ENCODE data around the gene NDUFS8.

NDUFS8 gene

DNA sequence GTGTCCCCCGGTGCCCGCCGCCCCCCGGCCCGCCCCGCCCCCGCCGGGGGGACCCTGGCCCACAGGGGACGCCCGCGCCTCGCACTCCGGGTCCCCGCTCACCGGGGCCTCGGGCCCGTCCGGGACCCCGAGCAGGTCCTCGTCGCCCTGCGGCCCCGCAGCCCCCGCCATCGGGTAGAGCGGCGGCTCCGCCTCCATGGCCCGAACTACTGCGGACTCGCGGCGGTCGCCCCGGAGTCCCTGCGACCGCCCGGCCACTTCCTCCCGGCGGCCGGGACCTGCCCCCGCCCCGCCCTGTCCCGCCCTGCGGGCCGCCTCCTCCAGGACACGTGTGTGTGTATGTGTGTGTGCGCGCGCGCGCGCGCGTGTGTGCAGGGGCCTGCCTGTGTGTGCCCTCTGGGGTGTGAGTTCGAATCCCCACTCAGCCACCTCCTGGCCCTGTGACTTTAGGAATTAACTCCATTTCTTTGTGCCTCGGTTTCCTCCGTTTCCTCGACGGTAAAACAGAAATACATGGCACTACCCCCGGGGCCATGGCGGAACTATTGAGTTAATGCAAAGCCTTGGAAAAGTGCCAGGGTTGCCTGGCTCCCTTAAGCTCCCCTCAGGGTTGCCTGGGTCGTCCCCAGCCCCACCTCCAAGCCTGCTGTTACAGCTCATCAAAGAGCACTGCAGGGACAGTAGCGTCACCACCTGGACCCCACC is 26.5 kb upstream of the NDUFS8 start, which contains the start of gene UNC93B1:
UNC93B1 (minus strand) TSS at position 252 of the 705 bp plus-strand sequence; CDS start at position 198, 54 bp downstream.
- no peak for DNase-seq

DNA sequence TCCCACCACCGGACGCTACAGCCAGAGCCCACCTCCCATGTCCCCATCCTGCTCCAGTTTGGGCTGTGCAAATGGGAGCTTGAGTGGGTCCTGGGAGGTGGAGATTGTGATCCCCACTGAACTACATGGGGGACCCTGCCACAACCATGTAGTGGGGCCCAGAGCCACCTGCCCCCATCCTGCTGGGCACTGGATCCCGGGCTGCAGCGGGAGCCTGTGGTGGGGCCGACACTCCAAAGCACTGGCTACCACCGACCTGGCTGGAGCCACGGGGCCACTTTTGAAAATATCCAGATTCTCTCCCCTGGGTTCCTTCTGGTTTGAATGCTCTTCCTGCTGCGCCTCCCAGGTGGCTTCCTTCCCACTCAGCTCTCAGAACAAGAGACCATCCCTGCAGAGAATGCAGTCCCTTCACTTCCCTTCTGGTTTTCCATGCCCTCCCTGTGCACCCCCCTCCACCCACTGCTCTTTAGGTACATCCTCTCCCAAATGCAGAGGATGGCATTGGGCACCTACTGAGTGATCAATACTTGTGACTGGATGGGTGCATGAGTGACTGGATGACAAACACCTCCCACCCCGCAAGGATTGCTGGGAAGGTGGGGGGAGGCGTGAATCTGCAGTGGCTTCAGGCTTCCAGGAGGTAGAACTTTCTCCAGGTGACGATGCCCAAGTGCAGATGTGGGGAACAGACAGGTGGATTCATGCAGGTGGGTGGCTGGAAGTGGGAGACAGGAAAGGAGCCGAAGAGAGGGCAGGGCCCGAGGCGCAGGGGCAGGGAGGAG is 25.7 kb upstream of the NDUFS8 start:
- DNase-seq, result no peak

- no peak for DNase-seq
Measured at GRCh38 chr11:68006606-68007166, 23.8 kb upstream of the NDUFS8 start.

DNA sequence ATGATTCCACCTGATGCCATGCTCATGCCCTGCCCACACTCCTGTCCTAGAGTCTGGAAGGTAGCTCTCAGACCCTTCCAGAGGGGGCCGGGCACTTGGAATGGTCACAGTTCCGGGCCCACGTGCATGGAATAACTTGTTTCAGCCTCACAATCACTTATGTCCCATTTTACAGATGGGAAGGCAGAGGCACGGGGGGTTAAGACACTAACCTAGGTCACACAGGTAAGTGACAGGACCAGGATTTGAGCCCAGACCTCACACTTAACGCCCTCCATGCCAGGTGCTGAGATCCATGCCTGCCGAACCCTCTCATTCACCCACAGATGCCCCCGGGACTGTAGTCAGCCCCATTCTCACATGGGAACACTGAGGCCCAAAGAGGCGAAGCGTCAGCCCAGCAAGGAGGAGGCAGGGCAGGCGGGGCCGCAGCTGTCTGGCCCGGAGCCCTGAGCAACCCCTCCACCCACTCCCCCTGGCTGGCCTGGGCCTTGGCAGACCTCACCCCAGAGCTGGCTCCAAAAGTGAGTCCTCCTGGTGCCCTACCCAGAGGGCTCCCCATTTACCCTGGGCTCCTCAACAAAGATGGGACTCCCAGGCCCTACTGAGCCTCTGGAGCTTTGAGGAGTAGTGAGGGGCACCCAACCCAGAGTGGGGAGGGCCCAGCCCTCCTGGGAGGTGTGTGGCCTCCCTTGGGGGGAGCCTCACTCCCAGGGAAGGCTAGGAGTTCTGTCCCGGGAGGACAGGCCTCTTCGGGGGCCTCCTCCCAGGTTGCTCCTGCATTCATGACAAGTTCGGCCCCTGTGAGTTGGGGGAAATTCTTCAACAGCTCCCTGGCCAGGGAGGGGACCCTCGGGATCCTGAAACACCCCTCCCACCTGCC is 22.7 kb upstream of the NDUFS8 start:
- no peak for DNase-seq

DNA sequence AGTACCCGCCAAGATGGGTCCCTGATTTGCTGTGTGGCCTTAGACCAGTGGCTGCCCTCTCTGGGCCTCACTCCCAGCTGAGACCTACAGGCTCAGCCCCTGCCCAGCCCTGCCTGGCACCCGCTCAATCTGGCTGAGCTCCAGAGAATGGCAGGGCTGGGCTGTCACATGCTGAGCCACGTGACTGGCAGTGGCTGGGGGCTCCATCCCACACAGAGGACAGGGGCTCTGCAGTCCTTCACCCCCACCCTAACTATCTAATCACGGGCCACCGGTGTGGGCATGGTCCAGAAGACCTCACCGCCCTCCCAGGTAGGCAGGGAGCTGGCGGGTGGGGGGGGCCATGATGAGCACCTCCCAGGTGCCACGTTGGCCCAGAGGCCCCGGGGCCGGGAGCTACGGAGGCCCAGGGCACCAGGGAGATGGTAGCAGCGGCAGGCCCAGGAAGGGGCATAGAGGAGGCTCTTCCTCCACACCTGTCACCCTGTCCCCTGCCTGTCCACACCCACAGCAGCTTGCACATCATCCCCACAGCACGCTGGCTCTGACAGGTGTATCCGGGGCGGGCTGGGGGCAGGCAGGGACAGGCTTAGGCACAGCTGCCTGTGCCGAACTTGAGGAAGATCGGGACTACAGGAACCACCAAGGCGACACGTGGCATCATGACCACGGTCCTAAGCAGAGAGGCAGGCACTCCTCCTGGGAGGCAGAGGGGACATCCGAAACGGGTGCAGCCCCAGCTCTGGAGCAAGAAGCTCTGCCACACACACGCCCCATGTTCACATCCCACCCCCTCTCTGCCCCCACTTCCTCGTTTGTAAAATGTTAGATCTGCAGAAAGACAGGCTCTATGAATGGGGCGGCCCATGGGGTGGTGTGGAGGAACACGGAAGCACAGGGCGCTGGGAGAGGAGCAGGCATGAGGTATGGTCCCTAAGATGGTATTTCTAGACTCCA is 21.8 kb upstream of the NDUFS8 start:
- no peak for DNase-seq

- DNase-seq, result no peak
Measured at GRCh38 chr11:68009391-68010089, 20.9 kb upstream of the NDUFS8 start.

- DNase-seq, result no peak
Measured at GRCh38 chr11:68010090-68011041, 20.1 kb upstream of the NDUFS8 start, which contains the start of gene ALDH3B1. Gene ALDH3B1, plus strand, starts transcription at chr11:68010327. Its CDS starts 4,971 bp downstream, at chr11:68015298.

DNA sequence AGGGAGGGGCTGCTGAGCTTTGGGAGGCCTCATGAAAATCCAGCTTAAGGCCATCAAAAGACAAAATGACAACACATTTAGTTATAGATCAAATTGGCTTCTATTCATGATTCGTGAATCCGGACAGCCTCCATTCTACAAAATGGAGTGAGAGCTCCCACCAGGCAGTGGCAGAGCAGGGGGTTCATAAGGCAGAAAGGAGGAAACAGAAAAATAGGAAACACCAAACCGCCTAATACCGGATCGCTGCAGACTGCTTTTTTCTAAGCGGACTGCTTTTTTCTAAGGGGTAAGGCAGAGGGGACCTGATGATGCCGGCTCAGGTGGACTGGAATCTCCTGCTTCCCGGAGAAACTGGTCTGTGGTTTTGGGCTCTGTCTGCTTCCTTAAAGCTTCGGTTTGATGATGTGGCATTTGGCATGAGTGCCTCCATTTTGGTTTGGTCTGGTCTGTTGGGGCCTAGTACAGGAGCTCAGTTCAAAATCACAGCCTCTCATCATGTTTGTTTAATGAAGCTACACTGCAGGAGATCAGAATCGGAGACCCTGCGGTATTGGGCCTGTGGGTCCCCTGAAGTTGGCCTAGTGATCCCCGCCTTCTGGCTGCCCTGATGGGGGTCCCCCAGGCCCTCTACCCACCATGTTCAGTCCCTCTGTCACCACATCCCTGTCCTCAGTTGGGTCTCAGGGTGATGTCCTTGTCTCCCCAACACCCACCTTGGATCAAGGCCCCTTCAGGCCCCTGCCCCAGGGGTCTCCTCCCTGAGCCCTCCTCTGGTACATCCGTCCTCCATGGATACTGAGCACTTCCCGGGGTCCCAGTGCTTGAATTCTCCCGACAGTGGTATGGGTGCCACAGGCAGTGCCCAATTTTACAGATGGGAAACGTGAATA is 19.2 kb upstream of the NDUFS8 start:
- DNase-seq, result no peak

GRCh38 chr11:68012044-68012842 is 18.2 kb upstream of the NDUFS8 start:
- DNase-seq, result no peak

- DNase-seq, result no peak
Measured at GRCh38 chr11:68012843-68013610, 17.5 kb upstream of the NDUFS8 start.

DNA sequence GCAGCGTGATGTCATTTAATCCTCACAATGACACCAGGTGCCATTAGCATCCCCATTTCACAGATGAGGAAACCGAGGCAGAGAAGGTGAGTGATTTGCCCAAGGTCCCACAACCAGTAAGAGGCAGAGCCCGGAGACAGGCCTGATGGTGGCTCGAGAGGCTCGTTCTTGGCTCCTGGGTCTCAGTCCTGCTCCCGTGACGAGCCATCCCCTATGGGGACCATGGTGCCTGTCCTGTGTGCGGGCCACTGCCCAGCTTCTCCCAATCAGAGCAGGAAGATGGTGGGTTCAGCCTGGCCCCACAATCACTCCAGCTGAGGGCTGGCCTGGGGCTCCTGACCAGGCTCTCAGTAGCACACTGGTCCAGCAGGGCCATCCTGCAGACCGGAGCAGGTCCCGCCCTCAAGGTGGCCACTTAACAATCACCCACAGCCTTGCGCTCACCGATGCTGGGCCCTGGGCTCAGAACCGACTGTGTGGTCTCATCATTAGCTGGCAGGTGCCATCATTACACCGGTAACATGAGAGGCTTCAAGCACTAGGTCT is 16.8 kb upstream of the NDUFS8 start:
- no peak for DNase-seq

GRCh38 chr11:68014157-68014946 is 16.1 kb upstream of the NDUFS8 start:
- DNase-seq, result no peak

GRCh38 chr11:68014947-68015447 is 15.5 kb upstream of the NDUFS8 start:
- no peak for DNase-seq

GRCh38 chr11:68015467-68015866 is 15.0 kb upstream of the NDUFS8 start:
- no peak for DNase-seq

GRCh38 chr11:68016161-68016903 is 14.1 kb upstream of the NDUFS8 start:
- no peak for DNase-seq
